Prostate gland (tissue), 2 donors: ENCODE data around the gene IGF2BP3.

Source experiments
- CTCF ChIP-seq, 4 experiments: fragments of 200-600 bp in 2 of 4; fragments of 450-650 bp in 2 of 4; sonication (generic) in 2 of 4; IDR thresholded peaks; 1 replicate in 3 of 4; 2 replicates in 1 of 4; pipeline ENCODE4 v1.5.1; 2016 to 2019; ENCODE audit warnings: antibody characterized with exemption in 4 of 4, mild to moderate bottlenecking in 2 of 4, moderate library complexity in 2 of 4
- POLR2A ChIP-seq: fragments of 450-650 bp; IDR thresholded peaks from one replicate; pipeline ENCODE4 v1.6.1; 2016; ENCODE audit warnings: antibody characterized with exemption, mild to moderate bottlenecking

GRCh38 chr7:23298141-23298881 is 172.0 kb downstream of the IGF2BP3 start:
- TF ChIP-seq CTCF (IDR thresholded peaks at IDR 0.05) (no peak), POLR2A (no peak)
